ENCODE data around the gene TAS2R9.
"Not testable (repeated sequence)": the region's sequence is repeated elsewhere in the genome, so short reads cannot be mapped to it uniquely, and the experiment has no call there.

The TAS2R9 gene

GRCh38 chr12:10811883-10812536 lies 2.0 kb upstream of the TAS2R9 start:
- Histone ChIP-seq H3K27me3 (replicated peaks; ENCODE audit: control insufficient read depth, insufficient read depth, low read length) (no peaks in the 10 kb centered on the region), H3K4me1 (ENCODE audit: control insufficient read depth, insufficient read depth, low read length) (no peaks in the 10 kb centered on the region), H3K9ac (ENCODE audit: low read length) (no peak overlapping the region), H3K4me3 (ENCODE audit: low read length) (no peak overlapping the region), H3K36me3 (ENCODE audit: control insufficient read depth, insufficient read depth, low read length, severe bottlenecking) (no peaks in the 10 kb centered on the region), H3K9me3 (ENCODE audit: control insufficient read depth, low read length) (no peaks in the 10 kb centered on the region)
- DNase-seq (ENCODE audit: low read depth), result no peak

DNA sequence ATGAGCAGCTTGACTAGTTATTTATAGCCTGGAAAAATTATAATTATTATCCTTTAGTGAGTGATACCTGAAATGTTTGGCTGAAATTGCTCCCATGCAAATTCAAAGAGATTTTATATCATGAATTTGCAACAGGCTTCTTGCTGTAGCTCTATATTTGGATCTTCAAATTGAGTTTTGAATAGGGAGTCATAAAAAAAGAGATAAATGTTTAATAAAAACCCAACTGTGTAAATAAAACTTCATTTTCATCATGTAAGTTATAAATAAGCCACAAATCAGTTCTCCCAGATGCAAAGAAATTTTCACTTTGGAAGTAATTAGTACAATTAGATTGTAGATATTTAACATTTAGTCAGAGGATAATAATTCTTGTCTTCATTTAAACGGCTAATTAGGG lies 2.8 kb downstream of the TAS2R9 start, which contains the start of gene TAS2R8:
TAS2R8 (minus strand) TSS at position 101 of the 400 bp plus-strand sequence. CDS start 306 bp downstream, outside the sequence.
- Histone ChIP-seq H3K4me1 (ENCODE audit: control insufficient read depth, insufficient read depth, low read length) (no peaks in the 10 kb centered on the region), H3K36me3 (ENCODE audit: control insufficient read depth, insufficient read depth, low read length, severe bottlenecking) (no peaks in the 10 kb centered on the region), H3K27me3 (replicated peaks; ENCODE audit: control insufficient read depth, insufficient read depth, low read length) (peaks cover 2% of the 10 kb centered on the region), H3K4me3 (ENCODE audit: low read length) (no peak within 1 kb of the TSS), H3K9me3 (ENCODE audit: control insufficient read depth, low read length) (no peaks in the 10 kb centered on the region), H3K9ac (ENCODE audit: low read length) (no peak within 1 kb of the TSS)
- DNase-seq (ENCODE audit: low read depth), result no peak

GRCh38 chr12:10802587-10802986 lies 7.4 kb downstream of the TAS2R9 start, which contains the start of gene TAS2R7:
TSS of gene TAS2R7 (minus strand) at chr12:10802627. CDS start at chr12:10802570, 57 bp downstream.
- H3K9me3 ChIP-seq (ENCODE audit: control insufficient read depth, low read length), result no peaks in the 10 kb centered on the region
- DNase-seq (ENCODE audit: low read depth), result no peak
- no peak within 1 kb of the TSS for H3K4me3 ChIP-seq (ENCODE audit: low read length)
- H3K4me1 ChIP-seq (ENCODE audit: control insufficient read depth, insufficient read depth, low read length), result no peaks in the 10 kb centered on the region
- no peak within 1 kb of the TSS for H3K9ac ChIP-seq (ENCODE audit: low read length)
- peaks cover 9% of the 10 kb centered on the region for H3K27me3 ChIP-seq (replicated peaks; ENCODE audit: control insufficient read depth, insufficient read depth, low read length)
- H3K36me3 ChIP-seq (ENCODE audit: control insufficient read depth, insufficient read depth, low read length, severe bottlenecking), result no peaks in the 10 kb centered on the region

- Histone ChIP-seq H3K36me3 (ENCODE audit: control insufficient read depth, insufficient read depth, low read length, severe bottlenecking) (no peaks in the 10 kb centered on the region), H3K9me3 (ENCODE audit: control insufficient read depth, low read length) (no peaks in the 10 kb centered on the region), H3K9ac (ENCODE audit: low read length) (no peak overlapping the region), H3K4me1 (ENCODE audit: control insufficient read depth, insufficient read depth, low read length) (no peaks in the 10 kb centered on the region), H3K27me3 (replicated peaks; ENCODE audit: control insufficient read depth, insufficient read depth, low read length) (peaks cover 9% of the 10 kb centered on the region), H3K4me3 (ENCODE audit: low read length) (no peak overlapping the region)
- DNase-seq (ENCODE audit: low read depth), result no peak
Measured at GRCh38 chr12:10801741-10802140, 8.2 kb downstream of the TAS2R9 start.

GRCh38 chr12:10794222-10794621 lies 15.7 kb downstream of the TAS2R9 start:
- H3K27me3 ChIP-seq (replicated peaks; ENCODE audit: control insufficient read depth, insufficient read depth, low read length), result no peaks in the 10 kb centered on the region
- H3K4me1 ChIP-seq (ENCODE audit: control insufficient read depth, insufficient read depth, low read length), result no peaks in the 10 kb centered on the region
- H3K9ac ChIP-seq (ENCODE audit: low read length), result no peak overlapping the region

DNA sequence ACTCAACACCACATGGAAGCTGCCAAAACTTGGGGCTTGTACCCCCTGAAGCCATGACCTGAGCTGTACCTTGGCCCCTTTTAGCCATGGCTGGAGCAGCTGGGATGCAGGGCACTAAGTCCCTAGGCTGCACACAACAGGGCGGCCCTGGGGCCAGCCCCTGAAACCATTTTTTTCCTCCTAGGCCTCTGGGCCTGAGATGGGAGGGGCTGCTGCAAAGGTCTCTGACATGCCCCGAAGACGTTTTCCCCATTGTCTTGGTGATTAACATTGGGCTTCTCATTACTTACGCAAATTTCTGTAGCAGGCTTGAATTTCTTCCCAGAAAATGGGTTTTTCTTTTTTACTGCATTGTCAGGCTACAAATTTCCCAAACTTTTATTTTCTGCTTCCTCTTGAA lies 18.2 kb downstream of the TAS2R9 start:
- not testable (repeated sequence) for H3K9ac ChIP-seq (ENCODE audit: low read length); DNase-seq (ENCODE audit: low read depth); H3K4me1 ChIP-seq (ENCODE audit: control insufficient read depth, insufficient read depth, low read length); H3K27me3 ChIP-seq (replicated peaks; ENCODE audit: control insufficient read depth, insufficient read depth, low read length); H3K9me3 ChIP-seq (ENCODE audit: control insufficient read depth, low read length); H3K36me3 ChIP-seq (ENCODE audit: control insufficient read depth, insufficient read depth, low read length, severe bottlenecking); H3K4me3 ChIP-seq (ENCODE audit: low read length)

More at GRCh38 chr12:10794222-10794621, 15.7 kb downstream of the TAS2R9 start:
- Histone ChIP-seq H3K9me3 (ENCODE audit: control insufficient read depth, low read length) (no peaks in the 10 kb centered on the region), H3K4me3 (ENCODE audit: low read length) (no peak overlapping the region), H3K36me3 (ENCODE audit: control insufficient read depth, insufficient read depth, low read length, severe bottlenecking) (no peaks in the 10 kb centered on the region)
- DNase-seq (ENCODE audit: low read depth), result no peak

GRCh38 chr12:10783252-10783651 lies 26.7 kb downstream of the TAS2R9 start:
- DNase-seq (ENCODE audit: low read depth), result peak; percentile 15
- H3K4me3 ChIP-seq (ENCODE audit: low read length), result no peak overlapping the region
- H3K27me3 ChIP-seq (replicated peaks; ENCODE audit: control insufficient read depth, insufficient read depth, low read length), result no peaks in the 10 kb centered on the region

DNA sequence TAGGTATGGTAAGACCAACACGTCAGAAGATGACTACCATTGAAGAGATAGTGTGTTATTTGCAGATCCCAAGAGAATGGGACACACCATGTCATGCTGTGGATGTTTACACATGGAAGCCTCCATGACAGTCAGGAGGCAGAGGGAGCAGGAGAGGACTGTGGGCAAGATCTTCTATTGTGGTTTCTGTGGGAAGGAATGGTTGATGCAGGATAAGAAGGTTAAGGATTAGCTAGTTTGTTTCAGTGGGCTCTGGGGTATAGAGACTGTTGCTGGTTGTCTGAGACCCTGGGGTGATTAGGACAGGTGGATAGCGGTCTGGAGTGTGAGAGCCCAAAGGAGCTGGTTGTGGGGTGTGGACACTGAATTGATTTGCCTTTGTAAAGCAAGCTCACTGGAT lies 30.9 kb downstream of the TAS2R9 start:
- Histone ChIP-seq H3K27me3 (replicated peaks; ENCODE audit: control insufficient read depth, insufficient read depth, low read length) (no peaks in the 10 kb centered on the region), H3K36me3 (ENCODE audit: control insufficient read depth, insufficient read depth, low read length, severe bottlenecking) (no peaks in the 10 kb centered on the region), H3K4me1 (ENCODE audit: control insufficient read depth, insufficient read depth, low read length) (no peaks in the 10 kb centered on the region), H3K9ac (ENCODE audit: low read length) (no peak overlapping the region), H3K9me3 (ENCODE audit: control insufficient read depth, low read length) (no peaks in the 10 kb centered on the region), H3K4me3 (ENCODE audit: low read length) (no peak overlapping the region)
- no peak for DNase-seq (ENCODE audit: low read depth)

More at GRCh38 chr12:10783252-10783651, 26.7 kb downstream of the TAS2R9 start:
- H3K36me3 ChIP-seq (ENCODE audit: control insufficient read depth, insufficient read depth, low read length, severe bottlenecking), result no peaks in the 10 kb centered on the region
- H3K4me1 ChIP-seq (ENCODE audit: control insufficient read depth, insufficient read depth, low read length), result no peaks in the 10 kb centered on the region
- H3K9ac ChIP-seq (ENCODE audit: low read length), result no peak overlapping the region
- no peaks in the 10 kb centered on the region for H3K9me3 ChIP-seq (ENCODE audit: control insufficient read depth, low read length)

DNA sequence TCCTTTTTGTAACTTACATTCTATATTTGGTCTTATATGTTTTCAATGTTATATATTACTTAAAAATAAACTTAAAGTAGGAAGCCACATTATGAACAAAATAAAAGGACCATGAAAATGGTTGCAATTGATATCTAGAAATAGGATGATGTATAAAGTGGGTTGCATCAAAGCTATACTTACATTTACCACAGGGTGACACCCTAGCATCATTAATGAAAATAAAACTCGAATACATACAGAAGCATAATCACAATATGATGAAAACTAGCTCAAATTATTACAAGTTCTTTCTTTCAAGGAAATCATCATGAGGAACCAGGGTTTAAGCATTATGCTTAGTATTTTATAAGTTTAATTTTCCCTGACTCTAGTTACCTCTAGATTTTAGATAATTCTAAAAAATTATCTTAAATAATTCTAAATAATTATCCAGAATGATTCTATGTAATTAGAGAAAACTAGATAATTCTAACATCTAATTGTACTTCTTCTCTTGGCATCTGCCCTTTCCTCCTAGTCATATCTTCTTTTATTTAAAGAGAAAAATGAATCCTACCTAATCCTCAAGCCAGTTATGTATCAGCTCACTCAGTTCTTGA lies 38.7 kb downstream of the TAS2R9 start:
- Histone ChIP-seq H3K4me1 (ENCODE audit: control insufficient read depth, insufficient read depth, low read length) (no peaks in the 10 kb centered on the region), H3K36me3 (ENCODE audit: control insufficient read depth, insufficient read depth, low read length, severe bottlenecking) (no peaks in the 10 kb centered on the region), H3K27me3 (replicated peaks; ENCODE audit: control insufficient read depth, insufficient read depth, low read length) (peaks cover 45% of the 10 kb centered on the region), H3K9ac (ENCODE audit: low read length) (no peak overlapping the region), H3K9me3 (ENCODE audit: control insufficient read depth, low read length) (no peaks in the 10 kb centered on the region), H3K4me3 (ENCODE audit: low read length) (no peak overlapping the region)
- DNase-seq (ENCODE audit: low read depth), result peak; percentile 77

DNA sequence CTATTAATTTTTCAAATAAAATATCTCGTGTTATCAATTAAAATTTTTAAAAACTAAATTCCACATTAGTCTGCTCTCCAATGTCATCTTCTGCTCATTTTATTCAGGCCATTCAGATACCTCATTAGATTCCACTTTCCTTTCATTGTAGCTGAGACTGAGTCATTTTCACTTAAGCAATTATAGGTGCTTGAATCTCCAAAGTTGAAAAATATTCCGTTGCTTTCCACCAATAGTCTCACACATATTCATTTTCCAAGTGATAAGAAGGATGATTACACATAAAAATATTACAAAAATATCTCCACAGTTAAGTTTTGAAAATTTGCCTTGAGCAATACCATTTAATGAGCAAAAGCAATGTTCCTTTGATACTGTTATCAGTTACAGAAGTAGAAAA lies 50.3 kb downstream of the TAS2R9 start:
- no peaks in the 10 kb centered on the region for H3K4me1 ChIP-seq (ENCODE audit: control insufficient read depth, insufficient read depth, low read length)
- no peak for DNase-seq (ENCODE audit: low read depth)
- H3K4me3 ChIP-seq (ENCODE audit: low read length), result no peak overlapping the region
- no peak overlapping the region for H3K9ac ChIP-seq (ENCODE audit: low read length)
- H3K9me3 ChIP-seq (ENCODE audit: control insufficient read depth, low read length), result peaks cover 30% of the 10 kb centered on the region
- no peaks in the 10 kb centered on the region for H3K36me3 ChIP-seq (ENCODE audit: control insufficient read depth, insufficient read depth, low read length, severe bottlenecking)
- peaks cover 10% of the 10 kb centered on the region for H3K27me3 ChIP-seq (replicated peaks; ENCODE audit: control insufficient read depth, insufficient read depth, low read length)
